T-helper 2 cell treated with Interferon-gamma antibody and Interleukin-4, amounts not matched to agents 5 μg/mL and 100 μg/mL, for 36 hours (primary cell): ENCODE results near the gene KIAA0232.

Experiments used
- DNase-seq: peaks from one replicate; pipeline ENCODE4 v3.0.0; 2021; ENCODE audit warnings: low spot score
- H3K27ac Mint-ChIP-seq: one replicate; pipeline ENCODE4 v1.8.0; 2021; ENCODE audit warnings: mild to moderate bottlenecking, mixed read lengths
- H3K27me3 Mint-ChIP-seq: one replicate; pipeline ENCODE4 v1.8.0; 2021; ENCODE audit warnings: low read depth, mixed read lengths
- H3K36me3 Mint-ChIP-seq: one replicate; pipeline ENCODE4 v1.8.0; 2021; ENCODE audit warnings: low read depth, mixed read lengths
- H3K4me1 Mint-ChIP-seq: one replicate; pipeline ENCODE4 v1.8.0; 2021; ENCODE audit warnings: low read depth, mixed read lengths
- H3K4me3 Mint-ChIP-seq: one replicate; pipeline ENCODE4 v1.8.0; 2022; ENCODE audit warnings: mild to moderate bottlenecking, moderate library complexity, mixed read lengths
- H3K9me3 Mint-ChIP-seq: one replicate; pipeline ENCODE4 v1.8.0; 2021; ENCODE audit warnings: mixed read lengths

KIAA0232 gene

GRCh38 chr4:6873792-6874461, 91.4 kb downstream of the KIAA0232 start:
- Mint-ChIP-seq H3K4me1 (no peaks in the 10 kb centered on the region), H3K27me3 (no peaks in the 10 kb centered on the region), H3K27ac (no peak overlapping the region), H3K4me3 (no peak overlapping the region), H3K36me3 (peaks cover 20% of the 10 kb centered on the region), H3K9me3 (no peaks in the 10 kb centered on the region)
- DNase-seq = peak; percentile 49

- H3K4me3 Mint-ChIP-seq = no peak overlapping the region
- no peak for DNase-seq
- no peaks in the 10 kb centered on the region for H3K27me3 Mint-ChIP-seq
- H3K36me3 Mint-ChIP-seq = peaks cover 24% of the 10 kb centered on the region
- no peak overlapping the region for H3K27ac Mint-ChIP-seq
- no peaks in the 10 kb centered on the region for H3K9me3 Mint-ChIP-seq
- no peaks in the 10 kb centered on the region for H3K4me1 Mint-ChIP-seq
These were observed 92.5 kb downstream of the KIAA0232 start for GRCh38 chr4:6874981-6875380.

- H3K9me3 Mint-ChIP-seq = no peaks in the 10 kb centered on the region
- H3K4me3 Mint-ChIP-seq = no peak overlapping the region
- no peak for DNase-seq
- H3K27ac Mint-ChIP-seq = no peak overlapping the region
- H3K4me1 Mint-ChIP-seq = no peaks in the 10 kb centered on the region
- no peaks in the 10 kb centered on the region for H3K27me3 Mint-ChIP-seq
- peaks cover 26% of the 10 kb centered on the region for H3K36me3 Mint-ChIP-seq
These were observed 92.9 kb downstream of the KIAA0232 start for GRCh38 chr4:6875431-6875831.

- peaks cover 33% of the 10 kb centered on the region for H3K36me3 Mint-ChIP-seq
- H3K4me3 Mint-ChIP-seq = no peak overlapping the region
- no peak for DNase-seq
- no peak overlapping the region for H3K27ac Mint-ChIP-seq
- H3K9me3 Mint-ChIP-seq = no peaks in the 10 kb centered on the region
- H3K27me3 Mint-ChIP-seq = no peaks in the 10 kb centered on the region
- no peaks in the 10 kb centered on the region for H3K4me1 Mint-ChIP-seq
These were observed 93.9 kb downstream of the KIAA0232 start for GRCh38 chr4:6876440-6876839.

GRCh38 chr4:6877067-6877466, 94.5 kb downstream of the KIAA0232 start:
- Mint-ChIP-seq H3K36me3 (peaks cover 37% of the 10 kb centered on the region), H3K4me3 (no peak overlapping the region), H3K27me3 (no peaks in the 10 kb centered on the region), H3K9me3 (no peaks in the 10 kb centered on the region), H3K4me1 (no peaks in the 10 kb centered on the region), H3K27ac (no peak overlapping the region)
- DNase-seq = no peak

DNA sequence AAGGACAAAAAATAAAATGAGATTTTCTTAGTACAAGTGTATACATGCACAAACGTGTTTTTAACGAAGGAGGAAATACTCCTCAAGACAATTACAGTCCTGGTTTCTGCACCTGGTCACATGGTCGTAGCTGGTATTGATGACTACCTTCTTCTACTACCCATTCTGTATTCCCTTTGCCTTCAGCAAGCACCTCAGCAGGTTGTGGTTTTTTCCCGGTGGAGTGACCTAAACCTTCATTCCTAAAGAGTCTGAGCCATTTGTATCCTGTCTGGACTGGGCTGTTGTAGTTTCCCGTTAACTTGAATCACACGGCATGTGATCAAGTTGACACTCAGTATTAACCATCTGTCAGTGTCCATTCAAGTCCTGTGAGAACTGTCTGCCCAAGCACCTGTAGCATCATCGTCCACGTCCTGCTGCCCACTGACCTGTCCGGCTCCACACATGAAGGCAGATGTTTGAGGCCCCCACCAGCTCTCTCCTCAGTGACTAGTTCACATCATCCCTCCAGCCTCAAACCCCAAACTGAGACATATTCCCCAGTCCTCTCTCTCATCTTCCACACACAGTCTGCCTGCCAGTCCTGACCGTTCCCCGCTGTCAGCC, 96.0 kb downstream of the KIAA0232 start:
- Mint-ChIP-seq H3K9me3 (no peaks in the 10 kb centered on the region), H3K27me3 (no peaks in the 10 kb centered on the region), H3K4me1 (no peaks in the 10 kb centered on the region), H3K36me3 (peaks cover 43% of the 10 kb centered on the region), H3K4me3 (no peak overlapping the region), H3K27ac (no peak overlapping the region)
- DNase-seq = no peak

- no peak for DNase-seq
- Mint-ChIP-seq H3K9me3 (no peaks in the 10 kb centered on the region), H3K27ac (no peak overlapping the region), H3K36me3 (peaks cover 47% of the 10 kb centered on the region), H3K4me3 (no peak overlapping the region), H3K4me1 (peaks cover 1% of the 10 kb centered on the region), H3K27me3 (no peaks in the 10 kb centered on the region)
These were observed 98.2 kb downstream of the KIAA0232 start for GRCh38 chr4:6880691-6881090.

DNA sequence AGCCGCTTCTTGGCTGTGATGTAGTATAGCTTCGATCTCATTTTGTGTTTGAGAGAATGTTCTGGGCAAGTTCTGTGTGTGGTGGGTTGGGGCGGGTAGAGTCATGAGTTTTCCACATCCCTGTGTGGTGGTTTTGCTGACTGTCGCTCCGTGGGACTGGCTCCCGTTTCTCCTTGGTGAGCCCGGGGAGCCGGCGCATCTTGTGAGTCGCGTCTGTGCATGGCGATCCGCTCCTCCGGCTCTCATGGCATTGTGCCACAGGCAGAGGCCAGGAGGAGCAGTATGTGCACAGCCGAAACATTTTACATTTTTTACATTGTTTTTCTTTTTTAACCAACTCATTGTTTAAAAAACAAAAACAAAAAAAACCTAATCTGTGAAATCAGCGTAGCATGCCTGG, 99.4 kb downstream of the KIAA0232 start:
- Mint-ChIP-seq H3K4me3 (no peak overlapping the region), H3K9me3 (no peaks in the 10 kb centered on the region), H3K4me1 (peaks cover 1% of the 10 kb centered on the region), H3K36me3 (peaks cover 45% of the 10 kb centered on the region), H3K27me3 (no peaks in the 10 kb centered on the region), H3K27ac (no peak overlapping the region)
- DNase-seq = no peak

GRCh38 chr4:6884341-6884870, 101.9 kb downstream of the KIAA0232 start:
- H3K9me3 Mint-ChIP-seq = no peaks in the 10 kb centered on the region
- peaks cover 30% of the 10 kb centered on the region for H3K36me3 Mint-ChIP-seq
- H3K27ac Mint-ChIP-seq = no peak overlapping the region
- no peak for DNase-seq
- no peak overlapping the region for H3K4me3 Mint-ChIP-seq
- H3K4me1 Mint-ChIP-seq = peaks cover 1% of the 10 kb centered on the region
- H3K27me3 Mint-ChIP-seq = no peaks in the 10 kb centered on the region

DNA sequence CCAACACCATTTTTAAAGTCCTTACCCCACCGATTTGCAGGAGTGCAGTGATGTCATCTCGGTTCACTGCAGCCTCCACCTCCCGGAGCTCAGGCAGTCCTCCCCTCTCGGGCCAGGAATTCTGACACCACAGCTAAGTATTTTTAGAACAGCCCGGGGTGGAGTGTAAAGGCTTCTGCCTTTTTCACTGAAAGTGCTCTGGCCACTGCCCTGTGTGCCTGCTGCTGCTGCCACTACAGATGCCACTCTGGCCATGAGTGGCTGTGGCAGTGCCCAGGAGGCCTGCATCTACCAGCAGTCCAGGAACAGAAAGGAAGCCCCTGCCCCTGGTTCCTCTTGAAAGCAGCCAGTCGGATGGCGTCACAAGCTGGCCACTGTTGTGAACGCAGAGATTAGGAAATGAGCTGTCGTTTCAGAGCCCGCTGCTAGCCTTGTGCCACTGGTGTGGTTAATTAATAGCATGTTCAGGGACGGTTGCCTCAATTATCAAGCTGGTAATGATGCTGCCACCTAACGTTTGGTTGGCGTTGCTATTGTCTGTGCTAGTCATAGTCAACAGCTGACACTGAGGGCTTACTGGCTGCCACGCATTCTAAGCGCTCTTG, 103.5 kb downstream of the KIAA0232 start:
- Mint-ChIP-seq H3K27me3 (no peaks in the 10 kb centered on the region), H3K4me3 (no peak overlapping the region), H3K27ac (no peak overlapping the region), H3K36me3 (peaks cover 32% of the 10 kb centered on the region), H3K4me1 (peaks cover 3% of the 10 kb centered on the region), H3K9me3 (peaks cover 10% of the 10 kb centered on the region)
- DNase-seq = no peak

- peaks cover 23% of the 10 kb centered on the region for H3K36me3 Mint-ChIP-seq
- H3K4me1 Mint-ChIP-seq = peaks cover 9% of the 10 kb centered on the region
- no peak overlapping the region for H3K4me3 Mint-ChIP-seq
- no peaks in the 10 kb centered on the region for H3K27me3 Mint-ChIP-seq
- no peak overlapping the region for H3K27ac Mint-ChIP-seq
- H3K9me3 Mint-ChIP-seq = peaks cover 10% of the 10 kb centered on the region
- no peak for DNase-seq
These were observed 104.4 kb downstream of the KIAA0232 start for GRCh38 chr4:6886886-6887285.

DNA sequence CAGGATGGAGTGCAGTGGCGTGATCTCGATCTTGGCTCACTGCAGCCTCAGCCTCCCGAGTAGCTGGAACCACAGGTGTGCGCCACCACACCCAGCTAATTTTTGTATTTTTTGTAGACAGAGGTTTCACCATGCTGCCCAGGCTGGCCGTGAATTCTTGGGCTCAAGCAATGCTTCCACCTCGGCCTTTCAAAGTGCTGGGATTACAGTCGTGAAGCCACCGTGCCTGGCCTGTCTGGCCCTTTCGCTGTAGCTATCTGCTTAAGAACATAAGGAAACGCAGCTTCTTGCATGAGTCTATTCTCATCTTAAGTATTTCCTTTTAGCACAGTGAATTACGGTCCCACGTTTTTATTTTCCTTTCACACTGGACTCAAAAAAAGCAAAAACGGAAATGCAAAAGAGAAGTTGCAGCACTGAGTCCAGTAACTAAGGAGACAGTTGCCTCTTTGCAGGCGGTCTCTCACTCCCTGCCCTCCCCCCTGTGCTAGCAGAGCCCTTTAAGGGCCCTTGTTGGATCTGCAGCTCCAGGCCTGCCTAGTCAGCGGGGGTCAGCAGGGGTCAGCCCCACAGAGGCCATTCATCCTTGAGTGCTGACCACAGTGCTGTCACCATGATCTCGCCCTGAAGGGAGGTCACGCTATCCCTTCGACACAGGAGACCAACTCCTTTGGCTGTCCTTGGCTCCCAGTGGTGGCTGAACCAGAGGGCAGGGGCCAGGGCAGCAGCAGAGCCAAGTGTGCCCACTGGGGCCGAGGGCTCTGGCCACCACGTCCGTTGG, 105.3 kb downstream of the KIAA0232 start:
- Mint-ChIP-seq H3K9me3 (peaks cover 10% of the 10 kb centered on the region), H3K4me3 (no peak overlapping the region), H3K36me3 (peaks cover 16% of the 10 kb centered on the region), H3K4me1 (peaks cover 16% of the 10 kb centered on the region), H3K27me3 (no peaks in the 10 kb centered on the region), H3K27ac (no peak overlapping the region)
- no peak for DNase-seq

- H3K4me3 Mint-ChIP-seq = no peak overlapping the region
- H3K9me3 Mint-ChIP-seq = peaks cover 10% of the 10 kb centered on the region
- no peaks in the 10 kb centered on the region for H3K27me3 Mint-ChIP-seq
- no peak for DNase-seq
- H3K36me3 Mint-ChIP-seq = peaks cover 13% of the 10 kb centered on the region
- no peak overlapping the region for H3K27ac Mint-ChIP-seq
- peaks cover 21% of the 10 kb centered on the region for H3K4me1 Mint-ChIP-seq
These were observed 106.1 kb downstream of the KIAA0232 start for GRCh38 chr4:6888506-6889071.
